NCI-H345 (cell line): ENCODE results near the gene C1GALT1.
"Not testable (repeated sequence)": the region's sequence is repeated elsewhere in the genome, so short reads cannot be mapped to it uniquely, and the experiment has no call there.

Source experiments
- DNase-seq: peaks from one replicate; lab custom pipeline; 2025; lab: John Stamatoyannopoulos, UW

Gene C1GALT1

DNA sequence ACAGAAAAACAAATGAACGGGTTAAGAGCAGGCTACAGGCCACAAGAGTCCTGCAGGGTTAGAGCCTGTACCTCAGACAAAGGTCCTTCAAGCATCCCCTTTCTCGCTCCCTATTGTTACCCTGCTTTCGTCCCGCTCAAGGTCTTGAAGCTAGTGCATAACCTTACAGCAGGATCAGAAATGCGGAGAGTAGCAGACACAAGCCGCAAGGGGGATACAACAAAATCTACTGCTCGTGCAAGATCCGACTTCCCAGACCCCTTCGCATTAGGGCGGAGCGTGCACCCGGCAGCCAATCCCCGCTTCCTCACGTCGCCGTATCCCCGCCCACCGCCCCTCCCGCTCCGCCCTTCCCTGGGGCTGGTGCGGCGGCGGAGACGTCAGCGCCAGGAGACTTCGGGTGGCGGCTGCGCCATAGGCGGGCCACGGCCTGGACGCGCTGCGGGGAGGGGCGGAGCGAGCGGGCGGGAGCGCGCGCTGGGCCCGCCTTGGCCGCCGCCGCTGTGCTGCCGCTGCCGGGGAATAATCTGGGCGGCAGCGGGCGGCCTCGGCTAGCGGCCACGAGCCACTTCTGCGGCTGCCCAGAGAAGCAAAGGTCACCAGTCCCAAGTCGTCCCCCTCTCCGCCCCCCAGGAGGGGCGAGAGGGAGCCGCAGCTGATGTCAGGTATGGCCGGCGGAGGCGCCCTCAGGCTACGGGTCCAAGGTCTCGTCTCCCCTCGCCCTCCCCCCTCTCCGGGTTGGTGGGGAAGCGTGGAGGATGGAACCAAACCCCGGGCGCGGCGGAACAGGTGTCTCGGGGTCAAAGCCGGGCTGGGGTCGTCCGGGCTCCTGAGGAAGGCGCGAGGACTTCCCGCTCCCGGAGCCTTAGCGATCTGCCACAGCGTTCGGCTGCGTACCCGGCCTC lies at the start of gene C1GALT1:
TSS of gene C1GALT1 (plus strand) at position 389 of the 905 bp plus-strand sequence. CDS start 51,776 bp downstream, outside the sequence.
- DNase-seq, result peak; percentile 97

DNA sequence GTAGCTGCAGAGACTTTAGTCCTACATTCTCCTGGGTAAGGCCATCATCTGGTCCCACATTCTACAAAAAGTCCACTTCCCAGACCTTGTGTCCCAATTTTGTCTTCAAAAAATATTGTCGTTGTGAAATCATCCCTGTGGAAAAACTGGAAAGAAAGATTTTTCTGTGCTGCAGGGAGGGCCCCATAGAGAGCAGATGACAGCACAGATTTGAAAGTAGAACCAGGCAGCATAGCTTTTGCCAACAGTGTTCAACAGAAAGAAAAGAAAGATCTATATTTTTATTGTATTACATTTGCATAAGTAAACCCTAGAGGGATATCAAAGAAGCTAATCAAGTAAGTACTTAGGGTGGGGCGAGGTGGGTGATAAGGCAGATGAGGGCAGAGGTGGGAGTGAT lies 48.3 kb upstream of the C1GALT1 start:
- no peak for DNase-seq

DNA sequence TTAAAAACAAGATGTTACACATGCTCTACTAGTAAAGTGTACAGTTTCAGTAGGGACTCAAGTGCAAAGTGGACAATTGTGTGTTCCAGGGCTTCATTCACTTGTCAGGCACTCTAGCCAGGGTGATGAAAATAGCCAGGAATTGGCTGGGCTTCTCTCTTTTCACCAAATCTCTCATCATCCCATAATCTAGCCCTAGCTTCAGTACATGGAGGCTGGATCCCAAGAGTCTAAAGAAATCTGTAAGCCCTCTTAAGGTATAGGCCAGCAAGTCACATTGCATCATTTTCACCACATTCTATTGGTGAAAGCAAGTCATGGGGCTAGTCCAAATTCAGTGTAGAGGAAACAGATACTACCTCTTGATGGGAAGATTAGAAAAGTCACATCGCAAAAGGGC lies 47.3 kb upstream of the C1GALT1 start:
- DNase-seq, result no peak

- DNase-seq, result not testable (repeated sequence)
Measured at GRCh38 chr7:7135924-7136323, 46.4 kb upstream of the C1GALT1 start.

- no peak for DNase-seq
Measured at GRCh38 chr7:7136466-7137381, 45.6 kb upstream of the C1GALT1 start.

- DNase-seq, result no peak
Measured at GRCh38 chr7:7138897-7139296, 43.4 kb upstream of the C1GALT1 start.

DNA sequence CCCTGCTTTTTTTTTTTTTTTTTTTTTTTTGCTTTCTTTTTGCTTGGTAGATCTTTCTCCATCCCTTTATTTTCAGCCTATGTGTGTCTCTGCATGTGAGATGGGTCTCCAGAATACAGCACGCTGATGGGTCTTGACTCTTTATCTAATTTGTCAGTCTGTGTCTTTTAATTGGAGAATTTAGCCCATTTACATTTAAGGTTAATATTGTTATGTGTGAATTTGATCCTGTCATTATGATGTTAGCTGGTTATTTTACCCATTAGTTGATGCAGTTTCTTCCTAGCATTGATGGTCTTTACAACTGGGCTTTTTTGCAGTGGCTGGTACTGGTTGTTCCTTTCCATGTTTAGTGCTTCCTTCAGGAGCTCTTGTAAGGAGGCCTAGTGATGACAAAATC lies 38.9 kb upstream of the C1GALT1 start:
- DNase-seq, result not testable (repeated sequence)

DNA sequence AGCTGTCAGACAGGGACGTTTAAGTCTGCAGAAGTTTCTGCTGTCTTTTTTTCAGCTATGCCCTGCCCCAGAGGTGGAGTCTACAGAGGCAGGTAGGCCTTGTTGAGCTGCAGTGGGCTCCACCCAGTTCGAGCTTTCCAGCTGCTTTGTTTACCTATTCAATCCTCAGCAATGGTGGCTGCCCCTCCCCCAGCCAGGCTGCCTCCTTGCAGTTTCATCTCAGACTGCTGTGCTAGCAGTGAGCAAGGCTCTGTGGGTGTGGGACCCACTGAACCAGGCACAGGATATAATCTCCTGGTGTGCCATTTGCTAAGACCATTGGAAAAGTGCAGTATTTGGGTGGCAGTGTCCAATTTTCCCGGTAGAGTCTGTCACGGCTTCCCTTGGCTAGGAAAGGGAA lies 37.2 kb upstream of the C1GALT1 start:
- not testable (repeated sequence) for DNase-seq

DNA sequence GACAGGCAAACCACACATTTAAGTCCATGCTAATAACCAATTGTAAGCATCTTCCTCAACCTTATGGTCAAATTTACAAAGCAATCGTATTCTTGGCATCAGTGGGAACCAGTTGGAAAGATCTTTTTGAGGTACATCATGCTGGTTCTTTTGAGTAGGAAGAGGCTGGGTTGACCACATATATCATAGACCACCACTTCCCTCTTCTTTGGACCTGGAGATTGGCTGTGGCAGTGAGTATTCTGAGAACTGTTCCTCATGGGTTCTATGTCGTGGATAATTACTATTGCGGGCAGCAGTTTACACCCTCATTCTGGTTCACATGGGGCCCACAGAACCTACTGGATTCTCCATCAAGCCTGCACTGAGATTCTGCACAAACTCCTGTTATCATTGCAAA lies 35.5 kb upstream of the C1GALT1 start:
- no peak for DNase-seq

GRCh38 chr7:7148798-7149481 lies 33.4 kb upstream of the C1GALT1 start:
- no peak for DNase-seq

DNA sequence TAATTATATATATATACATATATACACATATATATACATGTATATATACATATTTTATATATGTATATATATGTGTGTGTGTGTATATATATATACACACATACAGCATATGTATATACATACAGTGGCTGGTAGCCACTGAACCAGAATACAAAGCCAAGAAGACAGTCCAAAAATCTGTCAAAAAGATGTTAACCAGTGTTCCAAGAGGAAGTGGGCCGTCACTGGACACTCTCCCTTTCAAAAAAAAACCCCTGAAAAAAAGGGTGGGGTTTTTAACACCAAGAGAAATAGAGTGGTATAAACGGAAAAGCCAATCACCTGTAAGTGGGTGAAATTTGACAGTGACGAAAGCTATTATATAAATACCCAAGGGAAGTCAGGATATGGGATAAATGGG lies 31.1 kb upstream of the C1GALT1 start:
- DNase-seq, result no peak

- DNase-seq, result no peak
Measured at GRCh38 chr7:7151865-7152264, 30.5 kb upstream of the C1GALT1 start.

GRCh38 chr7:7152315-7152714 lies 30.0 kb upstream of the C1GALT1 start:
- DNase-seq, result no peak

- not testable (repeated sequence) for DNase-seq
Measured at GRCh38 chr7:7154355-7154754, 28.0 kb upstream of the C1GALT1 start.

DNA sequence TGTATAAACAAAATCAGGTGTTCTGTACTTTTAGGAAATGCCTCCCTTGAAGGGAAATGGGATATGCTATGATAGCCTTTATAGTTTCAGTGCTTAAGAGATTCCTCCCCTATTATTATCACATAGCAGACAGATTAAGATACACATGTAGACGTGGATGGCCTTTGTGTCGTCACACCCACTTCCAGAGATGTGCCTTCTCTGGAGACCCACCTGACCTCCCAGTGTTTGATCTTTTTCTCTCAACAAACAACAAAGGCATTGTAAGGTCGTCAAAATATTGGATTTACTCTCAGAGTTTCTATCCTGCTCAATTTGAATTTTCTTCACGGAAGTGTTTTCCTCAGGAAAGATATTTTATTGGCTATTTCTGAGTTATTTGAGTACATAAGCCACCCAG lies 25.7 kb upstream of the C1GALT1 start:
- no peak for DNase-seq

GRCh38 chr7:7157177-7157886 lies 25.0 kb upstream of the C1GALT1 start:
- DNase-seq, result no peak

- DNase-seq, result no peak
Measured at GRCh38 chr7:7157887-7158271, 24.5 kb upstream of the C1GALT1 start.

- no peak for DNase-seq
Measured at GRCh38 chr7:7159063-7159658, 23.2 kb upstream of the C1GALT1 start.

- DNase-seq, result no peak
Measured at GRCh38 chr7:7164591-7164990, 17.8 kb upstream of the C1GALT1 start.

- no peak for DNase-seq
Measured at GRCh38 chr7:7165372-7165771, 17.0 kb upstream of the C1GALT1 start.

- no peak for DNase-seq
Measured at GRCh38 chr7:7166318-7166717, 16.0 kb upstream of the C1GALT1 start.
